Transverse colon (tissue), 3 donors: ENCODE results near the gene SALL1.

Experiments
- EP300 ChIP-seq: sonication (generic); formaldehyde crosslinking; IDR thresholded peaks from one replicate; pipeline ENCODE4 v1.6.1; 2017; ENCODE audit warnings: antibody characterized with exemption, low read depth
- POLR2A ChIP-seq: fragments of 450-650 bp; IDR thresholded peaks from one replicate; pipeline ENCODE4 v1.6.1; 2016; ENCODE audit warnings: antibody characterized with exemption, mild to moderate bottlenecking, moderate library complexity
- POLR2AphosphoS5 ChIP-seq, 3 donors: sonication (generic); formaldehyde crosslinking; IDR thresholded peaks; one replicate each; pipeline ENCODE4 v1.6.1; 2016; ENCODE audit warnings: antibody characterized with exemption in 3 of 3

DNA sequence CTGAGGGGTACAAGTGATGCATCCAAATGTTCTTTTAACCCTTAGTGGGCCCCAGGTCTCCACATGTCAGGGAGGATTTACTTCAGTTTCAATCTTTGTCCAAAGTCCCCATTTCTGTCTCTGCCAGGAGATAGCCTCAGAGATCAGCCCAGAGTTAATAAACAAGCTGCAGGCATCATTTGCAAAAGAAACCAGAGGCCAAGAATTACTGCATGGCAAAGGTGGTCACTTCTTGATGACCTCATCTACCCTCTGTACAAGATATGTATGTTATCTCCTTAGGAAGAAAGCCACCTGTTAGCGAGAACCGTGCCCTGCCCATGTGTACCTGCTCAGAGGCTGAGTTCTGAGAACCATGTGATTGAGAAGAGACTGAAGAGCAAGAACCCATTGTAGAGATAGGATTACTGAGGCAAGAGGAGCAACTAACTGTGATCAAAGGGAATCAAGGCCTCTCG, 40.3 kb downstream of the SALL1 start:
- TF ChIP-seq POLR2A (no peak), POLR2AphosphoS5 (IDR thresholded peaks at IDR 0.05) (no peak), EP300 (no peak)
